ENCODE data around the gene HLA-C.
"Not testable (repeated sequence)": the region's sequence is repeated elsewhere in the genome, so short reads cannot be mapped to it uniquely, and the experiment has no call there.

The HLA-C gene

DNA sequence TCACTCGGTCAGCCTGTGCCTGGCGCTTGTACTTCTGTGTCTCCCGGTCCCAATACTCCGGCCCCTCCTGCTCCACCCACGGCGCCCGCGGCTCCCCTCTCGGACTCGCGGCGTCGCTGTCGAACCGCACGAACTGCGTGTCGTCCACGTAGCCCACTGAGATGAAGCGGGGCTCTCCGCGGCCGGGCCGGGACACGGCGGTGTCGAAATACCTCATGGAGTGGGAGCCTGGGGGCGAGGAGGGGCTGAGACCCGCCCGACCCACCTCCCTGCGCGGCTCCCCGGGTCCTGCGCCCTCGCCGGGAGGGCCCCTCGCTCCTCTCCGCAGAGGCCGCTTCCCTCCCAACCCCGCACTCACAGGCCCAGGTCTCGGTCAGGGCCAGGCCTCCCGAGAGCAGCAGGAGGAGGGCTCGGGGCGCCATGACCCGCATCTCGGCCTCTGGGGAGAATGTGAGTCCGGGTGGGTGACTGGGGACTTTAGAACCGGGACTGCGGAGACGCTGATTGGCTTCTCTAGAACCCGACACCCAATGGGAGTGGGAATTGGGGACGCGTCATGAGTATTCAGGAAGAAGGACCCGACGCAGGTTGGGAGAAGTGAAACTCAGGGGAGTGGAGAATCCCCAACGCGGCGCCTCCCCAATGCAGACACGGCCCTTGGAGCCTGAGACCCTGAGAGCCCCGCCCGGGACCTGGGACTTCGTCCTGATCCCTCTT, at the start of gene HLA-C:
Gene HLA-C (minus strand): TSS at position 452 of the 717 bp plus-strand sequence. CDS start 21 bp downstream, at position 431.
- DNase-seq = peak; percentile 88

DNA sequence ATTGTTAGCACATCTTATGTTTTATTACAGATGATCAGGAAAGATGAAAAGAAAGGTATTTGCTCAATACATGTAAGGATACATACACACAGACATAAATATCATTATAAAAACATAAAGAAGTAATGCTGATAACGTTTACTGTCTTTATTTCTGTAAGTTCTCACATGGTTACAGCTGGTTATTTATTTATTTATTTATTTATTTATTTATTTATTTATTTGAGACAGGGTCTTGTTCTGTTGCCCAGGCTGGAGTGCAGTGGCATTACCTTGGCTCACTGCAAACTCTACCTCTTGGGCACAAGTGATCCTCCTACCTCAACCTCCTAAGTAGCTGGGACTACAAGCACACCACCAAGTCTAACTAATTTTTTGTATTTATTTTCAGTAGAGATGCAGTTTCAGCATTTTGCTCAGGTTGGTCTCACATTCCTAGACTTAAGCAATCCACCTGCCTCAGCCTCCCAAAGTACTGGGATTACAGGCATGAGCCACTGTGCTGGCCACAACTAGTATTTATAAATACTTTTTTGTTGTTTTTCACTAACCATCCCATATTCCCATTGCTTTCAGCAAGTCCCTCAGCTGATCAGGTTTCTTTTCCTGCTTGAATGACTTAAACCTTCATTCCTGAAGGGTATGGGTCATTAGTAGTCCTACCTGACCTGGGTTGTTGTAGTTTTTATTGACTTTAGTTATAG, 49.3 kb upstream of the HLA-C start:
- no peak for DNase-seq

DNA sequence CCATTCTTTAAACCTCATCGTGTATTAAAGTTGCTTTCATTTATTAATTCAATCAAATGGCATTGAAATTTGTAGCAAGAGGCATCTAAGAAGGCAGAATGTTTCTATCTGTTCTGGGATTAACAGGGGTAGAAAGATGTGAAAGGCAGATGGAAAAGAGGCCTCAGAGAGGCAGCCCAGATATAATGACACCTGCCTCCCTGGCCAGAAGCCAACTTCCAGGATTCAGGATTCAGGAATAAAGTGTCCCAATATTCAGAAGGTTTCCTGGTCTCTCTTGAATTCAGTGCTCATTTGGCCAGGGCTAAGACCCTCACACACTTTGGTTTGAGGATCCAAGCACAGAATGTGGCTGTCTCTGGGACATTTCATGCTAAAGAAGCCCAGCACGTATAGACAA, 45.1 kb upstream of the HLA-C start:
- DNase-seq = no peak

DNA sequence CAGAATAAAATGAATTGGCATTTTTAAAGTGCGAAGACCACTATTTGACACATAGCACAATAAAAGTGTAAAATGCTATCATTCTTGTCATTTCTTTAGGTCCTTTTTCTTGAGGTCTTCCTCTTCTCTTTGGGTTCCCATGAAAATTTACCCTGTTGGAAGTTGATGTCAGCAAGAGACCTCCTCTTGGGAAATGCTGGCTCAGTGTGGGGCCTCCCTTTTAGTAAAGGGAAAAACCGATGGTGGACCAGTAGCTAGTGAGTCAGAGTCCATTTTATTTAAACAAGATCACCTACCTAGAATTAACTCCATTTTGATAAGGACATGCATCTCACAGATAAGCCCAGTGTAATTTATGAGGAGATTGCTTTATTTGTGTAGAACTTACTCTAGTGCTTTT, 37.7 kb upstream of the HLA-C start:
- DNase-seq = no peak

DNA sequence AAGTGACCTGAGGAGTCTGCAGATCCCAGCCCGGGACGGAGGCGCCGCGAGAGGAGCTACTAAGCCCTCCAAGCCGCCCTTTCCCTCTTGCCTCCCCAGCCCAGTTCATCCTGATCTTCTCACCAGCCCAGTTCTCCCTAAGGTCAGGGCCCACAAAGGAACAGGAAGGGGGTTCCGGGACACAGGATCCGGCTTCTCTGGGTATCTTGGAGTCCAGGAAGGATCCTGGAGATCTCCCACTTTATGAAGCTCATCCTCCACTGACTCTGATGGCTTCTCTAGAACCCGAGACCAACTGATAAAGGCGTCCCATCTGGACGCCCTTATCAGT, 36.9 kb upstream of the HLA-C start:
- no peak for DNase-seq

DNA sequence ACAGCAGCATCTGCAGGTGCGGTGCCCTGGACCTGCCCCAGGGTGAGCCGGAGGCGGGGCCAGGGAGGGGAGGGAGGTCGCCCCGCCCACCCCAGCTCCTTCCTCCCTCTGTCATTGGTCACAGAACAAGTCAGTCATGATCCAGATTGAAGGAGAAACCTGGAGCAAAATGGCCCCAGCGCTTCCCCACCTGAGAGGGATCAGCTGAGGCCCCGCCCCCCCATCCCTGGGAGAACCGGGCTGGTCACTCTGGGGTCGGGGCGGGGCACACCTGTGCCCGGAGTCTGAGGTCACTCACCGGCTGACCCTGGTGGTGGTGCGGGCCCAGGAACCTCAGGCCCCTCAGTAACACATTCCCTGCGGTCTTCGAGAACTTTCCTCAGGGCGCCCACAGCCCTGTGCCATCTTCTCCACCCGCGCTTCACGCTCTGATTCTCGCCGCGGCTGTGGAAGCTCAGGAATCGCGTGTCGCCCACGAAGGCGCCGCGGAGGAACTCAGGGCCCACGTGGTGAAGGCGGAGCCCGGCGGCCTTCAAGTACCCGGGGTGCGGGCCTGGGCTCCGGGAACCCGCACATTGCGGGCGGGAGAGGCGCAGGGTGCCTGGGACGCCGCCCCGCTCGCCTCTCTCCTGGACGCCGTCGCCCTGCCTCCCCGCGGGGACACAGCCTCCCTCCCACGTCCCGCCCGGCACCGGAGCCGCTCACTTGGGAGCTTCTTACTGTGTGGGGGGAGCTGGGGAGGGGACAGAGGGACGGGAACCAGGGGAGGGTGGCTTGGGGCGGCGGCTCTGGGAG, 36.4 kb upstream of the HLA-C start:
- no peak for DNase-seq

DNA sequence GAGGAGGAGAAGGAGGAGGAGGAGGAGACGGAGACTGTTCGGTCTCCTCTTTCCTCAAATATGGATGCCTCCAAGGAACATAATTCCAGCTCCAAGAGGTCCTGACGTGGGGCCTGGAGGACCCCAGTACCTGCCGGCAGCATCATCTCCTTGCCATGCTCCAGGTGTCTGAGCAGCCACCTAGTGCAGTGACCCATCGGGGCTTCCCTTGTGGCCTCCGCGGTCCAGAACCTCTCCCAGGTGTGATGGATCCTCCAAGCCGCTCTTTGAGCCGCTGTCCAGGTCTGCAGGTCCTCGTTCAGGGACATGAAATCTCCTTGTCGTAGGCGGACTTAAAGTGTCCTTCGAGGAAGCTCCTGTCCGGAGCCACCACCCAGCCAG, 35.8 kb upstream of the HLA-C start:
- DNase-seq = no peak

DNA sequence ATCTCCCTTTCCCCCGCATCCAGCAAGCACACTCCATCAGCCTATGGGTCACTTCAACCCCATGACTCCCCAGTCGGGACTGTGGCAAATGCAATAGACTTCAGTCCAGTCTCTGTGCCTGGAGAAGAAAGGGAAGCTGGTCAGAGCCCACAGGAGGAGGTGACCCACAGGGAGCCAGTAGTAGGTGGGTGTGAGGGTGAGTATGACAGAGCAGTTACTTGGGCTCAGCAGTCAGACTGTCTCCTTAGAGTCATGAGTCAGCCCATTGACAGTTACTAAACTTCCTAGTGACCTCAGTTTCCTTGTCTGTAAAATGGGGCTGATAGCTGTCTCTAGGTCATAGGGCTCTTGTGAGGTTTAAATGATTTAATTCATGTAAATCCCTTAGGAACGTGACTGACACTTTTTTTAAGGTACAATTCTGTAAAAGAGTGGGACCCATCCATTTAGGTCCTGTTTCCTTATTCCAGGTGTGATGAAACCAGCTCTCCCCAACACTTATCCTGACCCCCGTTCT, 33.9 kb upstream of the HLA-C start:
- DNase-seq = no peak

DNA sequence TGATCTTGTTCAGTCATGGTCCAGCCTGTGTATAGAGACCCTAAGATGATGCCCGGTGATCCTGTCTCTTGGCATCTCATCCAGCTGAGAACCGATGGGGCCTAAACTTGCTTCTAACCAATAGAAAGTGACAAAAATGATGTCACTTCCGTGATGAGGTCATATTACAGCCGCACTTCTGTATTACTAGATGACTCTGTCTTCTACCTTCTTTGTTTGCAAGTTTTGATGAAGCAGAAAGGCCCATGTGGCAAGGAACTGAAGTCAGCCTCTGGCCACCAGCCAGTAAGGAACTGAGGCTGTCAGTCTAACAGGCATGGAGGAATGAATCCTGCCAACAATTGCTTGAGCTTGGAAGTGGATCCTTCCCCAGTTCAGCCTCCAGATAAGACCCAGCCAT, 32.8 kb upstream of the HLA-C start:
- DNase-seq = no peak

DNA sequence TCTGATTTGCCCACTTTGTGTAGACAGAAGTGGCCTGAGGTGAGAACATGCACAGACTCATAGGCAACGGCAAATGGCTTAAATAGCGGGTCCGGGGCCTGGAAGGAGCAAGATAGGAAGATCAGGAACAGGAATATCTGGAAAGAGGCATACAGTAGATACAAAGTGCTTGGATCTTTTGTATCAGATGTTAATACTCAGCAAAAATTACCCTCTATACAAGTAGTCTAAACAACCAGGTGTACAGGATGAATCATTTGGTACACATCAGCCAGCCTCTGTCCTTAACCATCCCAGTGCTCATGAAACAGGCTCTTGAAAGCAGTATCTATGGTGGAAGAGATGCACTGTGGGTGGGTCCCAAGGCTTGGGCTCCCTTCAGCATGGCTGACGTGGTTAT, 28.9 kb upstream of the HLA-C start:
- DNase-seq = no peak

DNA sequence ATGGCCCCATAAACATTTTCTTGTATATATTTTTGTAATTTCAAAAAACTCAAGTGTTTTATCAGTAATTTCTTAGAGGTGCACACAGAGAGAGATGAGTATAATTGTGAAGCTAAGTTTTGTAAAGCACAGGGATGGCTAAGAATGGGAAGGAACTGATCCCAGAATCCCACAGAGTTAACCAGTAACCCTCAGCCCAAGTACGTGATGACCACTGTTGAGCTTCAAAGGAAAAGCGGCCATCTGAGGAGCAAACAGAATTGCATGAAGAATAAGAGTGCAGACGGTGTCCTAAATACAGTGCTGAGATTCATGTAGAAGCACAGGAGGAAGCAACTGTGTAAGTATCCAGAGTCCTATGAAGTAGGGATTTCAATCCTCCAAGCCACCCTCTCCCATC, 28.1 kb upstream of the HLA-C start:
- DNase-seq = no peak

DNA sequence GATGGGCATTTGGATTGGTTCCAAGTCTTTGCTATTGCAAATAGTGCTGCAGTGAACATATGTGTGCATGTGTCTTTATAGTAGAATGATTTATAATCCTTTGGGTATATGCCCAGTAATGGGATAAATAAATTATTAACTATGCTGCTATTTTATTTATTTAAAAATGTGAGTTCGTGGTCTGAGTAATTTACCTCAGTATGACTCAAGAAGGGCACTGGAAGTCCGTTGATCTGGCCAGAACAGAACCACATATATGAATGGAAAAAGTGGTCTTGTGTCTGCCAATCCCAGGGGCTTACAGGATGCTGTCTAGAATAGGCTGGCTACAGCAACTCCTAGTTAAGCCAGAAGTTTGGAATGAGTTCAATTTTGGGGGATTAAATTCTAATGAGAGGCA, 27.6 kb upstream of the HLA-C start:
- DNase-seq = no peak

DNA sequence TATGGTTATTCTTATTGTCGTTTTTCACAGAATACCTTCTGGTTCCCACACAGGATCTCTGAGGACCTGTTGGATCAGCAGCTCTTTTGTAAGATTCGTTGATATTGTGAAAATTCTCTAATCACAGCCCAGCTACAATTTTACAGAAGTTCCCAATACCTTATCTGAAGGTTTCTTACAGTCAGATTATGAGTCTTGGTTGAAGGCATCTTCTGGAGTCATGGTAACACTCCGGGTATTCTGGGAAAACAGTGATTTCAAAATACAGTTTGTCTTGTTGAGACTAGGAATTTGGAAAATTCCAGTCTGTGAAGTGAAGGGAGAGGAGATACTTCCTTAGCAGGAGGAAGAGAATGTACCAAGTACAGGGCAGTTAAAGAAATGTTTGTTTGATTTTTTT, 22.2 kb upstream of the HLA-C start:
- DNase-seq = no peak

DNA sequence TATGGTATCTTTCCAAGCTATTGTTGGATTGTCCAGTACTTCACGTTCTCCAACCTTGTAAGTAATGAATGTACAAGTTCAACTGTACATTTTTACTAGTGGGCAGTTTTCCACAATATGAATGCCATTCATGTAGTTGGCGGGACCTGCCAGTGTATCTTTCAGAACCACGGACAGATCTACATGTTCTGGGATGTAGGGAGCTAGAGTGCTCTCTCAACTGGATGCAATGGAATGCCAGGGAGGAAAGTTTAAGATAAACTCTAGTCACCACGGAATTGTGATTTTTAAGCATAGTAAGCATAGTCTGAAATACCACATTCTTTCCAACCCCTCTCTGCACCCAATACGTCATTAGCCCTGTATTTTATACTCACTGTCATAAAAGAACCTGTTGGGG, 21.5 kb upstream of the HLA-C start:
- DNase-seq = peak; percentile 2

DNA sequence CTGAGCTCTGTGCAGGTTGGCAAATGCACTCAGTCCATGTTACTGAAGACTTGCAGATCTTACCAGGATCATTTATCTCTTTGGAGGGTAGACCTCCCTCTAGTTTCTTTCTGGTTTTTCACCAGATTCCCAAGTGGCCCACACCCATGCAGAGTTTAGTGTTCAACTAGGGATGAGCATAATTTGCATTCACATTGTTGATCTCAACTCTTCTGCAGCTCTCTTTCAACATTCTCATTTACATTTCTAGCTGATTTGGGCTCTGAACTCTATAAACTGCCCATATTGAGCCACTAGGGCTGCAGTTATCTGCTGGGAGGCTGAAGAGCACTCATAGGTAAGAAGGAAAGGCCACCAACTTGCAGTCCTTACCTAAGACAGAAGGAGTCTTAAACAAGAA, 17.9 kb upstream of the HLA-C start:
- no peak for DNase-seq

DNA sequence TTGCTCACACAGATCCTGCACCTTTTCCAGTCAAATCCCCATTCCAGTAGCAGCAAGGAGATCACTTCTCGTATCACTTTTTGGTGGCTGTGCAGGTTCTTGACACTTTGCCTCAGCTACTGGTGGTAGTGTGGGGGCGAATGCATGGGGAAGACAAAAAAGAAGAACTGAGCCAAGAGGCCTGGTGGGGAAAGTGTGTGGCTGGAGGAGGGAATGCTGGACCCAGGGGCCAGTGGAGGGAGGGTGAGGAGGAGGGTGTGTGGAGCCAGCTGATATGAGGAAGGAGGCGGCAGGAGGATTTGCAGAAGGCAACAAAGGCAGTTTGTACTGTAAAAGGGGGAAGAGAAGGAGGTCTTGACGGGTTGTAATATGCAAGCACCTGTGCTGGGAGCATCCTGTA, 15.7 kb upstream of the HLA-C start:
- no peak for DNase-seq

DNA sequence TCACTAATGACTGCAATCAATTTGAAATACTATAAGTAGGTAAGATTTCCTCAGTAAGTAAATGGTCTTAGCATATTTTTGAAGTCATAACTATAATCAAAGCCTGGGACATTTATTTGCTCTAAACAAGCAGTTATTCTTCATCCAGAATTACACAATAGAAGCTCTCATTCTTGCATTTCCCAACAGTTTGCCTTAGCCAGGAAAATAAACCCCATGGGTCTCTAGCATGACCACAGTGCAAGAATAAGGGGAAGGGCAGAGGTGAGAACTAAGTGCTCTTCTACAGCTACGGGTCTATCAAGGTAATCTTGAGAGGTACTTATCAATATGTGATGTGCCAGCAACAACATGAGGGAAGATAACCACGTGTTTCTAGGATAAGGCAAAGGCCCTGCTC, 14.1 kb upstream of the HLA-C start:
- DNase-seq = no peak

DNA sequence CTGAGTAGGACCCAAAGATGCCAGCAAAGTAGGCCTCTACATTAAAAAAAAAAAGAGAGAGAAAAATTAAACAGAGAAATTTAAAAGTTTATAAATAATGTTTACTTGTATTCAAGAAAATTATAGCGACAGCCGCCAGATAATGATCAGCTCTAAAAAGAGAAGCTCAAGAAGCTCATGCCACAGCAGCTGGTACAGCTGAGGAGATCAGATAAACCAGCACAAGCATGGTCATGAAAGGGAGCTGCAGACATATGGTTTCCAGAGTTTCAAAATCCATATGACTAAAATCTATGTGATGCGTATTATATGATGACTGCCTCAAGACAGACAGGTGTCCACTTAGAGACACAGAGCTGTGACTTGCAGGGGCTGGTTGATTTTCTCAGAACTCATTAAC, 13.6 kb upstream of the HLA-C start:
- DNase-seq = no peak

DNA sequence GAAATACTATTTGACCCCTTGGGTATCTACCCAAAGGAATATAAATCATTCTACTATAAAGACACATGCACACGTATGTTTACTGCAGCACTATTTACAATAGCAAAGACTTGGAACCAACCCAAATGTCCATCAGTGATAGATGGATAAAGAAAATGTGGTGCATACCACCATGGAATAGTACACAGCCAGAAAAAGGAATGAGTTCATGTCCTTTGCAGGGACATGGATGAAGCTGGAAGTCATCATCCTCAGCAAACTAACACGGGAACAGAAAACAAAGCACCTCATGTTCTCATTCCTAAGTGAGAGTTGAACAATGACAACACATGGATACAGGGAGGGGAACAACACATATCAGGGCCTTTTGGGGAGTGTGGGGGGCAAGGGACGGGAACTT, 7.8 kb upstream of the HLA-C start:
- DNase-seq = not testable (repeated sequence)

DNA sequence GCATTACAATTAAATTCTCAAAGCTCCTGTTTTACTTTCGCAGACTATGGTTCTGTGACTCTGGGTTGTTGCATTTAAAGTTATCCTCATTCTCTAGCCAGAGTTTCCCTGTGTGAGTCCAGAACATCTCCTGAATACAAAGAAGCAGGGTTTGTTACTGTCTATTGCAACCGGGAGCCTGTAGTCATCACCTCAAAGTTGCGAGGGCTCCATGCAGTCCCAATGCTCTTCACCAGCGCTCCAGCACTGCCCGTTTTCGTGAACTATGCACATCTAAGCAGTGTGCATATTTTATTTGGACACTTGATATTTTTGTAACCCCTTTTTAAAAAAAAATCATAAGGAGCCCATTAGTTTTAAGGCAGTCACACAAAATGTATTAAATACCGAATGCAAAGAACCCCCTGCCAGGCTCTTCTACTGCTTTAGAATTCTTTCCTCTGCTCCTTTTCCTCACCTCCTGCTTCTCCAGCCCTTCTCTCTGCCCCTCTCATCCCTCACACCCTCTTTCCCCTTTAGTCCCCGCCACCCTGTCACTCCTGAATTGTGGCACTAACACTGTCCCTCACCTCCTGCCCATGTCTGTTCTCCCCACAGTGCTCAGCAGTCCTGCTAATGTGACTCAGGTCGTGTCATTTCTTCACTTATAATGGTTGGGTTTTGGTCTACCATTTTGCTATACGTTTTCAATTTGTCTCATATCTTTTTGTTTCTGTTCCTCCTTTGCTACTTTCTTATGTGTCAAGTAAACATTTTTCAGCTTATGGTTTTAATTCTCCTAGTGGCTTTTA, 1.1 kb upstream of the HLA-C start:
- no peak for DNase-seq

DNA sequence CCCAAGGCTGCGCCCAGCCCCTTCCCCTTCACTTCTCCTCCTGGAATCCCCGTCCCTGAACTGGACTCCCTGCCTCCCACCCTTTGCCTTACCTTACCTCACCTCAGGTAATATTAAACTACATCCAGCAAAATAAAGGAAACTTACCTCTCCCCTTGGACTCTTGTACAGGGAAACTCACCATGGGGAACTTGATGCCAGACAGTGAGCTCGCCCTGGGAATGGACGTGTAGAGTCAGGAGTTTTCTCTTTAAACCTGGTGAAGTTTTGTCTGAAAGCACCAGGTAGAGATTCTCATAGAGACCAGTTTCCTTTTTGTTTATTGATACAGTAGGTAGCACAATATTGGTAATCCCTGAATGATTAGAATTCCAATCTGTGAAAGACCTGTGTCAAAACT, 544 bp upstream of the HLA-C start:
- no peak for DNase-seq

DNA sequence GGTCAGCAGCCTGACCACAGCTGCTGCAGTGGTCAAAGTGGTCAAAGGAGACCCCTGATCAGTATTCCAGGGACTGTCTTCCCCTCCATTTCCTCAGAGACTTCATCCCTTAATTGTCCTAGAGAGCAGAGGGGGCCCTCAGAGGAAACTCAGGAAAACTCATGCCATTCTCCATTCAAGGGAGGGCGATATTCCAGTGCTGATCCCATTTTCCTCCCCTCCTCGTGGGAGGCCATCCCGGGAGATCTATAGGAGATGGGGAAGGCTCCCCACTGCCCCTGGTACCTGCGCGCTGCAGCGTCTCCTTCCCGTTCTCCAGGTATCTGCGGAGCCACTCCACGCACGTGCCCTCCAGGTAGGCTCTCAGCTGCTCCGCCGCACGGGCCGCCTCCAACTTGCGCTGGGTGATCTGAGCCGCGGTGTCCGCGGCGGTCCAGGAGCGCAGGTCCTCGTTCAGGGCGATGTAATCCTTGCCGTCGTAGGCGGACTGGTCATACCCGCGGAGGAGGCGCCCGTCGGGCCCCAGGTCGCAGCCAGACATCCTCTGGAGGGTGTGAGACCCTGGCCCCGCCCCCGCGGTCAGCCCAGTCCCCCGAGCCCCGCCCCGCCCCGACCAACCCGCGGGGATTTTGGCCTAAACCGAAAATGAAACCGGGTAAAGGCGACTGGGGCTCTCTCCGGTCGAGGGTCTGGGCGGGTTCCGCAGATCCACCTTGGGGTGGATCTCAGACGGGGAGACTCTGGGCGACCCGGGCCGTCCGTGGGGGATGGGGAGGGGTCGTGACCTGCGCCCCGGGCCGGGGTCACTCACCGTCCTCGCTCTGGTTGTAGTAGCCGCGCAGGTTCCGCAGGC, 878 bp downstream of the HLA-C start:
- no peak for DNase-seq
